Endothelial cell of umbilical vein (primary cell): ENCODE measurements around the gene USP49. TPM values are rescaled to one million over a fixed set of nuclear protein-coding genes. Genes with fewer than 3 reads are reported as not detected.

Experiments used
- BruUV-seq: library from RNA; stranded (reverse); fragments of 400-500 nt; replicated peaks from 2 replicates; lab custom pipeline; 2021; lab: Mats Ljungman, UMichigan
- CTCF ChIA-PET: fragments of 300-600, 350-600 bp; sonication (Branson Sonifier 250); formaldehyde crosslinking; loops from one replicate; lab custom pipeline; 2021; ENCODE audit warnings: antibody characterized with exemption, inconsistent platforms; lab: Charles Lee
- POLR2A ChIA-PET: fragments of 300-600, 350-600 bp; sonication (Branson Sonifier 250); formaldehyde crosslinking; loops from one replicate; lab custom pipeline; 2021; ENCODE audit warnings: antibody characterized with exemption, inconsistent platforms; lab: Charles Lee
- DNase-seq: peaks from one replicate; pipeline ENCODE4 v3.0.0-alpha.2; 2011; ENCODE audit warnings: low read depth, low spot score
- FAIRE-seq: peaks from 2 replicates; lab custom pipeline; 2011; peaks lifted over from hg19 to GRCh38; lab: Jason Lieb, UNC
- H2AFZ ChIP-seq: 2 replicates; pipeline ENCODE4 v1.6.0; 2012; ENCODE audit warnings: low read depth, low read length, control low read depth, inconsistent platforms
- H3K27ac ChIP-seq: 2 replicates; pipeline ENCODE4 v1.5.1; 2011; ENCODE audit warnings: low read depth, mild to moderate bottlenecking, control low read depth, low read length, moderate library complexity; ENCODE audit not compliant: insufficient read depth
- H3K27me3 ChIP-seq, 2 experiments: 2 replicates each; pipeline versions ENCODE4 v1.6.0 to v1.6.1; 2011; ENCODE audit warnings: low read length in 2 of 2, mixed read lengths in 1 of 2; ENCODE audit not compliant: control insufficient read depth in 2 of 2, insufficient read depth in 2 of 2
- H3K36me3 ChIP-seq, 2 experiments: 2 replicates in 1 of 2; 3 replicates in 1 of 2; pipeline ENCODE4 v1.5.1; 2011; ENCODE audit warnings: low read length in 2 of 2, mild to moderate bottlenecking in 1 of 2, moderate library complexity in 1 of 2; ENCODE audit not compliant: control insufficient read depth in 2 of 2, insufficient read depth in 2 of 2; ENCODE audit errors: extremely low read depth in 1 of 2
- H3K4me1 ChIP-seq: 3 replicates; pipeline ENCODE4 v1.5.1; 2011; ENCODE audit warnings: mild to moderate bottlenecking, low read length; ENCODE audit not compliant: control insufficient read depth, insufficient read depth; ENCODE audit errors: extremely low read depth
- H3K4me2 ChIP-seq: 2 replicates; pipeline ENCODE4 v1.6.1; 2011; ENCODE audit warnings: low read length, control low read depth, mixed read lengths; ENCODE audit not compliant: insufficient read depth
- H3K4me3 ChIP-seq, 3 experiments: fragments of 200-600 bp in 1 of 3; sonication (generic), shearing (Covaris generic) in 1 of 3; replicated peaks in 1 of 3; 2 replicates each; pipeline ENCODE4 v1.5.1; 2011 to 2016; ENCODE audit warnings: control low read depth in 3 of 3, low read length in 3 of 3, mild to moderate bottlenecking in 2 of 3, inconsistent platforms in 1 of 3, low read depth in 1 of 3, moderate library complexity in 1 of 3; ENCODE audit not compliant: insufficient read depth in 1 of 3
- H3K79me2 ChIP-seq: 2 replicates; pipeline ENCODE4 v1.6.0; 2012; ENCODE audit warnings: low read length, inconsistent platforms; ENCODE audit not compliant: control insufficient read depth, insufficient read depth
- H3K9ac ChIP-seq: replicated peaks from 2 replicates; pipeline ENCODE3; 2011; ENCODE audit warnings: low read length, control low read depth; ENCODE audit not compliant: insufficient read depth; ENCODE audit errors: extremely low read depth
- H3K9me1 ChIP-seq: replicated peaks from 3 replicates; pipeline ENCODE4 v1.6.0; 2011; ENCODE audit warnings: mild to moderate bottlenecking, low read length; ENCODE audit not compliant: control insufficient read depth, insufficient read depth; ENCODE audit errors: extremely low read depth
- H3K9me3 ChIP-seq: replicated peaks from 2 replicates; pipeline ENCODE4 v1.5.1; 2012; ENCODE audit warnings: low read length, inconsistent platforms; ENCODE audit not compliant: control insufficient read depth, insufficient read depth
- H4K20me1 ChIP-seq: replicated peaks from 2 replicates; pipeline ENCODE3; 2011; ENCODE audit warnings: mild to moderate bottlenecking, low read length; ENCODE audit not compliant: control insufficient read depth, insufficient read depth; ENCODE audit errors: extremely low read depth
- CTCF ChIP-seq, 2 donors: IDR thresholded peaks; 1 replicate in 1 of 2; 2 replicates in 1 of 2; pipeline ENCODE4 v1.5.1; 2011; ENCODE audit warnings: low read length in 2 of 2, mild to moderate bottlenecking in 2 of 2, moderate library complexity in 2 of 2, control low read depth in 1 of 2, inconsistent platforms in 1 of 2, low read depth in 1 of 2; ENCODE audit not compliant: insufficient read depth in 1 of 2; ENCODE audit errors: extremely low read depth in 1 of 2
- EZH2 ChIP-seq: IDR thresholded peaks from 2 replicates; pipeline ENCODE4 v1.6.1; 2012; ENCODE audit warnings: borderline replicate concordance, low read depth, mild to moderate bottlenecking, moderate library complexity, low read length, inconsistent platforms; ENCODE audit not compliant: severe bottlenecking
- FOS ChIP-seq: IDR thresholded peaks from 2 replicates; pipeline ENCODE4 v1.6.1; 2011; ENCODE audit warnings: mild to moderate bottlenecking, low read length, moderate library complexity, borderline replicate concordance; ENCODE audit not compliant: insufficient read depth
- GATA2 ChIP-seq: IDR thresholded peaks from 2 replicates; pipeline ENCODE4 v1.7.0; 2011; ENCODE audit warnings: low read depth, mild to moderate bottlenecking, moderate library complexity, mixed read lengths, low read length; ENCODE audit not compliant: insufficient read length, insufficient read depth
- JUN ChIP-seq: IDR thresholded peaks from 2 replicates; pipeline ENCODE4 v1.6.1; 2011; ENCODE audit warnings: borderline replicate concordance, low read depth; ENCODE audit not compliant: insufficient read length, insufficient read depth
- MYC ChIP-seq: IDR thresholded peaks from one replicate; pipeline ENCODE4 v1.6.1; 2011; ENCODE audit warnings: mild to moderate bottlenecking, low read depth, low read length
- POLR2A ChIP-seq: IDR thresholded peaks from 2 replicates; pipeline ENCODE4 v1.6.1; 2012; ENCODE audit warnings: low read depth, mild to moderate bottlenecking, control low read depth, low read length
- POLR2AphosphoS5 ChIP-seq: IDR thresholded peaks from 2 replicates; pipeline ENCODE4 v1.6.1; 2012; ENCODE audit warnings: low read depth, mild to moderate bottlenecking, control low read depth, low read length, moderate library complexity; ENCODE audit not compliant: insufficient read depth
- dilution Hi-C: fragments of 300-500 bp; cut with MboI; formaldehyde crosslinking; loops from one replicate; pipeline ENCODE4 v1.15.0; 2019; ENCODE audit warnings: low sequenced_read_pairs; ENCODE audit not compliant: extremely low pct_ligation_motif_present
- intact Hi-C: fragments of 100-400 bp; cut with micrococcal nuclease; formaldehyde crosslinking; loops from one replicate; pipeline ENCODE4 v1.10.0; 2022
- polyA plus RNA-seq, 4 experiments: library from polyadenylated mRNA; depleted of rRNA in 3 of 4; stranded (reverse) in 3 of 4; unstranded in 1 of 4; fragments of >200 nt; gene quantifications; 2 replicates each; pipeline versions ENCODE4 v1.2.1 to v1.2.3, GENCODE V29; 2011 to 2012; ENCODE audit warnings: missing spikeins in 1 of 4
- total RNA-seq: library from RNA; stranded (reverse); gene quantifications from 2 replicates; pipeline ENCODE4 v1.2.3, GENCODE V29; 2021
- TF ChIP-seq, protein P1 (sequence below): IDR thresholded peaks from 2 replicates; pipeline ENCODE4 v1.6.1; 2011; ENCODE audit not compliant: insufficient read depth, insufficient read length

The USP49 gene
- total and polyA plus RNA-seq, 2 donors (not counting 3 experiments of a cell fraction or from before 2014, with no cell fraction given): 2.4 to 4.1 TPM

- no peaks in the 10 kb centered on the region for H4K20me1 ChIP-seq
- H3K4me3 ChIP-seq: no peak overlapping the region
- DNase-seq (no peak), FAIRE-seq (no peak)
- no peak overlapping the region for H2AFZ ChIP-seq
- H3K79me2 ChIP-seq: no peaks in the 10 kb centered on the region
- H3K27me3 ChIP-seq: no peaks in the 10 kb centered on the region
- dilution Hi-C loops: no loop called here
- ChIA-PET CTCF (interaction anchor here (1.8 kb wide), 1 partner anchor 78 kb away, joined by 5 read pairs; the partner anchor contains the start of genes BYSL and MED20), POLR2A (no interaction called here)
- BruUV-seq: no TSS peak
- H3K4me1 ChIP-seq: peaks cover 17% of the 10 kb centered on the region
- H3K9me1 ChIP-seq: no peaks in the 10 kb centered on the region
- no peak overlapping the region for H3K4me2 ChIP-seq
- H3K27ac ChIP-seq: no peak overlapping the region
- TF ChIP-seq GATA2 (no peak), CTCF (IDR thresholded peaks at IDR 0.05; ENCODE audit: extremely low read depth in 1 of 2, insufficient read depth in 1 of 2, low read depth in 1 of 2, low read length in 2 of 2) (no peak), POLR2A (no peak), MYC (no peak), EZH2 (no peak), FOS (no peak), JUN (no peak), POLR2AphosphoS5 (no peak)
- TF ChIP-seq, protein P1, sequence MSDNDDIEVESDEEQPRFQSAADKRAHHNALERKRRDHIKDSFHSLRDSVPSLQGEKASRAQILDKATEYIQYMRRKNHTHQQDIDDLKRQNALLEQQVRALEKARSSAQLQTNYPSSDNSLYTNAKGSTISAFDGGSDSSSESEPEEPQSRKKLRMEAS: no peak
- H3K36me3 ChIP-seq: no peaks in the 10 kb centered on the region
- intact Hi-C loops: no loop called here
- no peak overlapping the region for H3K9ac ChIP-seq
- H3K9me3 ChIP-seq: no peaks in the 10 kb centered on the region
Measured at GRCh38 chr6:41843178-41843577, 52.0 kb downstream of the USP49 start.
